Body of pancreas (tissue), 4 donors: ENCODE results near the gene MORF4L2.

Source experiments
- CTCF ChIP-seq, 7 experiments: fragments of 450-650 bp in 4 of 7; fragments of 200-600 bp in 3 of 7; sonication (generic) in 3 of 7; IDR thresholded peaks; one replicate each; pipeline ENCODE4 v1.5.1; 2016 to 2019; ENCODE audit warnings: antibody characterized with exemption in 7 of 7
- POLR2A ChIP-seq, 3 donors: fragments of 450-650 bp; IDR thresholded peaks; one replicate each; pipeline ENCODE4 v1.6.1; 2016; ENCODE audit warnings: antibody characterized with exemption in 3 of 3, mild to moderate bottlenecking in 2 of 3

- TF ChIP-seq CTCF (IDR thresholded peaks at IDR 0.05) (no peak), POLR2A (IDR thresholded peaks at IDR 0.05) (no peak)
These were observed 35.2 kb downstream of the MORF4L2 start for GRCh38 chrX:103651151-103651773.
